Calu3 (cell line): ENCODE data around the gene GALNT14. TPM values are rescaled to one million over a fixed set of nuclear protein-coding genes. Genes with fewer than 3 reads are reported as not detected.

Source experiments
- BruUV-seq: library from RNA; stranded (reverse); fragments of 400-500 nt; replicated peaks from 2 replicates; lab custom pipeline; 2021; lab: Mats Ljungman, UMichigan
- CTCF ChIA-PET: fragments of 300-600 bp; sonication (Branson Sonifier 250); formaldehyde crosslinking; loops from one replicate; lab custom pipeline; 2022; ENCODE audit warnings: antibody characterized with exemption; lab: Charles Lee
- DNase-seq: peaks from one replicate; pipeline ENCODE4 v3.0.0; 2022
- H3K27ac Mint-ChIP-seq: one replicate; pipeline ENCODE4 v1.8.0; 2022; ENCODE audit warnings: mixed read lengths; ENCODE audit not compliant: unreplicated experiment
- H3K27me3 Mint-ChIP-seq: one replicate; pipeline ENCODE4 v1.8.0; 2022; ENCODE audit warnings: mixed read lengths; ENCODE audit not compliant: unreplicated experiment
- H3K36me3 Mint-ChIP-seq: one replicate; pipeline ENCODE4 v1.8.0; 2022; ENCODE audit warnings: mild to moderate bottlenecking, moderate library complexity, mixed read lengths; ENCODE audit not compliant: insufficient read depth, unreplicated experiment
- H3K4me1 Mint-ChIP-seq: one replicate; pipeline ENCODE4 v1.8.0; 2022; ENCODE audit warnings: mild to moderate bottlenecking, low read depth, mixed read lengths; ENCODE audit not compliant: unreplicated experiment
- H3K4me3 Mint-ChIP-seq: one replicate; pipeline ENCODE4 v1.8.0; 2022; ENCODE audit warnings: mild to moderate bottlenecking, low read depth, moderate library complexity, mixed read lengths; ENCODE audit not compliant: unreplicated experiment
- H3K9me3 Mint-ChIP-seq: one replicate; pipeline ENCODE4 v1.8.0; 2022; ENCODE audit warnings: low read depth, mixed read lengths; ENCODE audit not compliant: unreplicated experiment
- intact Hi-C: fragments of 100-400 bp; cut with micrococcal nuclease; formaldehyde crosslinking; loops from one replicate; pipeline ENCODE4 v1.10.0; 2022; ENCODE audit not compliant: unreplicated experiment
- total RNA-seq: library from RNA; stranded (reverse); gene quantifications from 2 replicates; pipeline ENCODE4 v1.2.3, GENCODE V29; 2022
- TF ChIP-seq, protein P1 (sequence below): fragments of 200-600 bp; IDR thresholded peaks from one replicate; pipeline ENCODE4 v1.8.0; 2022; ENCODE audit warnings: antibody characterized with exemption; ENCODE audit not compliant: unreplicated experiment

Gene GALNT14
- total RNA-seq, 1 experiment from 2014 or later: 61.9 TPM

DNA sequence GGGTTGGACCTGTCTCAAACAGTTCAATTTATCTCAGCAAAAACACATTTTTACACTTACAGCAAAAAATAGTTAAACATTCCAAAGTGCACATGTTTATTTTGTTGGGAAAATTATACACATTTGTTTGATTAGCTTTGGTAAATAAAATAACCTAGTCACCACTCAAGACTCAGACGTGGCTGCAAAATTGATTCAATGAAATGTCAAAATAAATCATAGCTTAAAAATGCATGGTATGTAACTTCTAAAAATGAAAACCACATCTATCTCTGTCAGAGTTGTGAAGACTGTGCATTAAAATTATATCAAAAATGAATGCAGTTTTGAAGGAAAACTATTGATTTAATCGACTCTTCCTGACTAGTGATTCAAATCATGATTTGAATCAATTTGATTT lies 56.7 kb downstream of the GALNT14 start:
- Mint-ChIP-seq H3K4me1 (peaks cover 58% of the 10 kb centered on the region), H3K9me3 (peaks cover 2% of the 10 kb centered on the region), H3K4me3 (no peak overlapping the region), H3K36me3 (no peaks in the 10 kb centered on the region), H3K27ac (no peak overlapping the region), H3K27me3 (no peaks in the 10 kb centered on the region)
- BruUV-seq: no TSS peak
- DNase-seq: no peak
- CTCF ChIA-PET: interaction anchor here (0.6 kb wide), 1 partner anchor 33 kb away, joined by 3 read pairs; no protein-coding TSS in a partner anchor
- intact Hi-C loops: no loop called here
- TF ChIP-seq, protein P1, sequence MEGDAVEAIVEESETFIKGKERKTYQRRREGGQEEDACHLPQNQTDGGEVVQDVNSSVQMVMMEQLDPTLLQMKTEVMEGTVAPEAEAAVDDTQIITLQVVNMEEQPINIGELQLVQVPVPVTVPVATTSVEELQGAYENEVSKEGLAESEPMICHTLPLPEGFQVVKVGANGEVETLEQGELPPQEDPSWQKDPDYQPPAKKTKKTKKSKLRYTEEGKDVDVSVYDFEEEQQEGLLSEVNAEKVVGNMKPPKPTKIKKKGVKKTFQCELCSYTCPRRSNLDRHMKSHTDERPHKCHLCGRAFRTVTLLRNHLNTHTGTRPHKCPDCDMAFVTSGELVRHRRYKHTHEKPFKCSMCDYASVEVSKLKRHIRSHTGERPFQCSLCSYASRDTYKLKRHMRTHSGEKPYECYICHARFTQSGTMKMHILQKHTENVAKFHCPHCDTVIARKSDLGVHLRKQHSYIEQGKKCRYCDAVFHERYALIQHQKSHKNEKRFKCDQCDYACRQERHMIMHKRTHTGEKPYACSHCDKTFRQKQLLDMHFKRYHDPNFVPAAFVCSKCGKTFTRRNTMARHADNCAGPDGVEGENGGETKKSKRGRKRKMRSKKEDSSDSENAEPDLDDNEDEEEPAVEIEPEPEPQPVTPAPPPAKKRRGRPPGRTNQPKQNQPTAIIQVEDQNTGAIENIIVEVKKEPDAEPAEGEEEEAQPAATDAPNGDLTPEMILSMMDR: no peak

DNA sequence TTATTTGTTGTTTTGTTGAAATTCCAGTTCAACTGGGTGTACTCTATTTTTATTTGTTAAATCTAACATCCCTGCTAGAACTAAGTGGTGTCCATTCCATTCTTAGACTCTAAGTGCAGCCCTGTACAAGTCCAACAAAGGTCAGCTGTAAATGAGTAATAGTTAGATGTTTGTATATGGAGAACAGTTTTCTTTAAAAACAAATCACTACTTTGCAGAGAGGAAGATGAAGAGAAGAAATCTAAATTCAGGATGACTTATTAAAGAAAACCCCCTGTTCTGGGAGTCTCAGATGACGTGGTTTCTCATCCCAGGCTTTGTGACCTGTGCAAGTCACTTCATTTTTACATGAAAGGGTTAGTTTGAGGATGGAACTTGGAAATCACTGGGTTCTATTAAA lies 57.9 kb downstream of the GALNT14 start:
- BruUV-seq: no TSS peak
- H3K27ac Mint-ChIP-seq: no peak overlapping the region
- peaks cover 2% of the 10 kb centered on the region for H3K9me3 Mint-ChIP-seq
- CTCF ChIA-PET: no interaction called here
- no peaks in the 10 kb centered on the region for H3K27me3 Mint-ChIP-seq
- intact Hi-C loops: no loop called here
- TF ChIP-seq, protein P1: no peak
- H3K36me3 Mint-ChIP-seq: no peaks in the 10 kb centered on the region
- peaks cover 58% of the 10 kb centered on the region for H3K4me1 Mint-ChIP-seq
- DNase-seq: no peak
- no peak overlapping the region for H3K4me3 Mint-ChIP-seq

DNA sequence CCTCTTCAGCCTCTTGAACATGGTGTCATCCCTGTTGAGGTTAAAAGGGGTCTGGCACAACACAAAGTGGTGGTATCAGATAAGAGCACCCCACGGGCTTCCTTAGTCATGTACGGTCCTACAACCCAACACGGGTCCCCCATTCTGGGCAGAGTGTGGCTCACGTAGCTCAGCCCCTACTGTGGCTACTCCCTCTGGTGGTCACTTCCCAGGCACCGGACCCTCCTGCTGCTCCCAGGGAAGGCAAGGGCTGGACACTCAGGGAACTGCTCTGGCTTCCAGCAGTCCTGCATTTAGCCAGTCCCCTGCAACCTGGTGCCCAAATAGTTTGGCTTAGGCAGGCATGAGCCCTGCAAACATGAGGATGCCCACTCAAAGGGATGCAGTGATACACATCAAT lies 58.6 kb downstream of the GALNT14 start:
- Mint-ChIP-seq H3K36me3 (no peaks in the 10 kb centered on the region), H3K4me3 (no peak overlapping the region), H3K27ac (no peak overlapping the region), H3K9me3 (peaks cover 2% of the 10 kb centered on the region), H3K4me1 (peaks cover 58% of the 10 kb centered on the region), H3K27me3 (no peaks in the 10 kb centered on the region)
- intact Hi-C loops: no loop called here
- no peak for DNase-seq
- BruUV-seq: no TSS peak
- TF ChIP-seq, protein P1: no peak
- CTCF ChIA-PET: interaction anchor here (0.6 kb wide), 1 partner anchor 336 kb away, joined by 9 read pairs; no protein-coding TSS in a partner anchor

DNA sequence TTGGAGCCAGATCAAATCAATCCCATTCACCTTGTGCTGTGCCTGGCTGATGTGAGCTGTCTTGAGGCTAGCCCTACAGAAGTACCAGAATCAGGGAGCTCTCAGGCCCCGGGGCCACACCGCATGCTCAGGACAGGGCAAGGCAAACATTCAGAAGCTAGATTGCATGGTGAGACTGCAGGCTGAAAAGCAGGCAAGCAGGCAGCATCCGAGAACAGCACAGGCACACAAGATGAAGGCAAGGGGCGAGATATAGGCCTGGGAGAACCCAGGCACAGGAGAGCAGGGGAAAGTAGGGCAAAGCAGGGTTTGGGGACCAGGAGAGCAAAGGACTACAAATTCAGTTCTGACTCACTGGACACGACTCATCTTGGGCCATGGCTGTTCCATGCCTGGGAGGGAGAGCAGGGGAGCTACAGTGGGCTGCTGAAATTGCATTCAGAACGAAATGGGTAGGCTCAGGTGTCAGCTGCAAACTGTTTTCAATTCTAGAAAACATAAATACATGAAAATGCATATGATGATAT lies 59.6 kb downstream of the GALNT14 start:
- H3K36me3 Mint-ChIP-seq: no peaks in the 10 kb centered on the region
- no peaks in the 10 kb centered on the region for H3K27me3 Mint-ChIP-seq
- CTCF ChIA-PET: no interaction called here
- H3K9me3 Mint-ChIP-seq: peaks cover 2% of the 10 kb centered on the region
- H3K4me3 Mint-ChIP-seq: no peak overlapping the region
- intact Hi-C loops: no loop called here
- BruUV-seq: no TSS peak
- no peak overlapping the region for H3K27ac Mint-ChIP-seq
- H3K4me1 Mint-ChIP-seq: peaks cover 48% of the 10 kb centered on the region
- DNase-seq: no peak
- TF ChIP-seq, protein P1: no peak
